WERI-Rb-1 (cell line): ENCODE data around the gene SOWAHA.
A peak's percentile ranks its signal among the peaks of the same experiment; 100 is the strongest.

Experiments used
- DNase-seq: peaks from one replicate; pipeline ENCODE4 v3.0.0-alpha.2; 2020
- H3K27ac ChIP-seq: fragments of 250-450 bp; sonication (Bioruptor Pico); 2 replicates; pipeline ENCODE4 v1.5.1; 2020; ENCODE audit warnings: mild to moderate bottlenecking, moderate library complexity
- H3K27me3 ChIP-seq: fragments of 250-450 bp; sonication (Bioruptor Pico); 2 replicates; pipeline ENCODE4 v1.5.1; 2021; ENCODE audit warnings: mild to moderate bottlenecking, low read depth, moderate library complexity; ENCODE audit not compliant: insufficient read depth, severe bottlenecking
- H3K36me3 ChIP-seq: fragments of 250-450 bp; sonication (Bioruptor Pico); 2 replicates; pipeline ENCODE4 v1.5.1; 2020; ENCODE audit warnings: mild to moderate bottlenecking, moderate library complexity
- H3K4me3 ChIP-seq: 2 replicates; pipeline ENCODE4 v1.5.1; 2011; ENCODE audit warnings: low read depth, mild to moderate bottlenecking, control low read depth, low read length
- H3K9me3 ChIP-seq: fragments of 250-450 bp; sonication (Bioruptor Pico); 2 replicates; pipeline ENCODE4 v1.5.1; 2021; ENCODE audit warnings: mild to moderate bottlenecking, moderate library complexity; ENCODE audit not compliant: severe bottlenecking
- CTCF ChIP-seq: IDR thresholded peaks from 2 replicates; pipeline ENCODE4 v1.5.1; 2011; ENCODE audit warnings: low read depth, mild to moderate bottlenecking, control low read depth, inconsistent platforms, low read length

The SOWAHA gene

GRCh38 chr5:132775476-132775961 lies 37.6 kb upstream of the SOWAHA start:
- peak overlapping the region; percentile 76 for H3K4me3 ChIP-seq
- no peak overlapping the region for H3K27ac ChIP-seq
- no peaks in the 10 kb centered on the region for H3K27me3 ChIP-seq
- H3K9me3 ChIP-seq, result no peaks in the 10 kb centered on the region
- no peaks in the 10 kb centered on the region for H3K36me3 ChIP-seq
- DNase-seq, result no peak
- TF ChIP-seq CTCF, result no peak

GRCh38 chr5:132776131-132776937 lies 36.8 kb upstream of the SOWAHA start:
- H3K27ac ChIP-seq, result peak overlapping the region; percentile 59
- no peak for TF ChIP-seq CTCF
- peak; percentile 66 for DNase-seq
- H3K27me3 ChIP-seq, result no peaks in the 10 kb centered on the region
- H3K4me3 ChIP-seq, result peak overlapping the region; percentile 76
- H3K36me3 ChIP-seq, result no peaks in the 10 kb centered on the region
- H3K9me3 ChIP-seq, result no peaks in the 10 kb centered on the region

- Histone ChIP-seq H3K27ac (peak overlapping the region; percentile 59), H3K9me3 (no peaks in the 10 kb centered on the region), H3K27me3 (no peaks in the 10 kb centered on the region), H3K4me3 (peak overlapping the region; percentile 76), H3K36me3 (no peaks in the 10 kb centered on the region)
- no peak for TF ChIP-seq CTCF
- no peak for DNase-seq
Measured at GRCh38 chr5:132776938-132777208, 36.2 kb upstream of the SOWAHA start.

GRCh38 chr5:132777209-132778069 lies 35.7 kb upstream of the SOWAHA start, which contains the start of gene SEPTIN8:
Gene SEPTIN8, minus strand, starts transcription at chr5:132777239. Its CDS starts 102 bp downstream, at chr5:132777137.
- H3K4me3 ChIP-seq, result peak within 1 kb of the TSS; percentile 76
- DNase-seq, result peak; percentile 53
- TF ChIP-seq CTCF, result no peak
- no peaks in the 10 kb centered on the region for H3K9me3 ChIP-seq
- peak within 1 kb of the TSS; percentile 59 for H3K27ac ChIP-seq
- no peaks in the 10 kb centered on the region for H3K36me3 ChIP-seq
- no peaks in the 10 kb centered on the region for H3K27me3 ChIP-seq

- H3K27me3 ChIP-seq, result no peaks in the 10 kb centered on the region
- H3K4me3 ChIP-seq, result no peak overlapping the region
- H3K9me3 ChIP-seq, result no peaks in the 10 kb centered on the region
- no peaks in the 10 kb centered on the region for H3K36me3 ChIP-seq
- H3K27ac ChIP-seq, result no peak overlapping the region
- TF ChIP-seq CTCF, result no peak
- no peak for DNase-seq
Measured at GRCh38 chr5:132778129-132778528, 35.0 kb upstream of the SOWAHA start.
